Endothelial cell of umbilical vein (primary cell): ENCODE results near the gene GPBAR1. TPM values are rescaled to one million over a fixed set of nuclear protein-coding genes. Genes with fewer than 3 reads are reported as not detected.

ENCODE experiments used
- BruUV-seq: library from RNA; stranded (reverse); fragments of 400-500 nt; replicated peaks from 2 replicates; lab custom pipeline; 2021; lab: Mats Ljungman, UMichigan
- CTCF ChIA-PET: fragments of 300-600, 350-600 bp; sonication (Branson Sonifier 250); formaldehyde crosslinking; loops from one replicate; lab custom pipeline; 2021; ENCODE audit warnings: antibody characterized with exemption, inconsistent platforms; lab: Charles Lee
- POLR2A ChIA-PET: fragments of 300-600, 350-600 bp; sonication (Branson Sonifier 250); formaldehyde crosslinking; loops from one replicate; lab custom pipeline; 2021; ENCODE audit warnings: antibody characterized with exemption, inconsistent platforms; lab: Charles Lee
- DNase-seq: peaks from one replicate; pipeline ENCODE4 v3.0.0-alpha.2; 2011; ENCODE audit warnings: low read depth, low spot score
- FAIRE-seq: peaks from 2 replicates; lab custom pipeline; 2011; peaks lifted over from hg19 to GRCh38; lab: Jason Lieb, UNC
- H2AFZ ChIP-seq: 2 replicates; pipeline ENCODE4 v1.6.0; 2012; ENCODE audit warnings: low read depth, low read length, control low read depth, inconsistent platforms
- H3K27ac ChIP-seq: 2 replicates; pipeline ENCODE4 v1.5.1; 2011; ENCODE audit warnings: low read depth, mild to moderate bottlenecking, control low read depth, low read length, moderate library complexity; ENCODE audit not compliant: insufficient read depth
- H3K27me3 ChIP-seq, 2 experiments: 2 replicates each; pipeline versions ENCODE4 v1.6.0 to v1.6.1; 2011; ENCODE audit warnings: low read length in 2 of 2, mixed read lengths in 1 of 2; ENCODE audit not compliant: control insufficient read depth in 2 of 2, insufficient read depth in 2 of 2
- H3K36me3 ChIP-seq, 2 experiments: 2 replicates in 1 of 2; 3 replicates in 1 of 2; pipeline ENCODE4 v1.5.1; 2011; ENCODE audit warnings: low read length in 2 of 2, mild to moderate bottlenecking in 1 of 2, moderate library complexity in 1 of 2; ENCODE audit not compliant: control insufficient read depth in 2 of 2, insufficient read depth in 2 of 2; ENCODE audit errors: extremely low read depth in 1 of 2
- H3K4me1 ChIP-seq: 3 replicates; pipeline ENCODE4 v1.5.1; 2011; ENCODE audit warnings: mild to moderate bottlenecking, low read length; ENCODE audit not compliant: control insufficient read depth, insufficient read depth; ENCODE audit errors: extremely low read depth
- H3K4me2 ChIP-seq: 2 replicates; pipeline ENCODE4 v1.6.1; 2011; ENCODE audit warnings: low read length, control low read depth, mixed read lengths; ENCODE audit not compliant: insufficient read depth
- H3K4me3 ChIP-seq, 3 experiments: fragments of 200-600 bp in 1 of 3; sonication (generic), shearing (Covaris generic) in 1 of 3; replicated peaks in 1 of 3; 2 replicates each; pipeline ENCODE4 v1.5.1; 2011 to 2016; ENCODE audit warnings: control low read depth in 3 of 3, low read length in 3 of 3, mild to moderate bottlenecking in 2 of 3, inconsistent platforms in 1 of 3, low read depth in 1 of 3, moderate library complexity in 1 of 3; ENCODE audit not compliant: insufficient read depth in 1 of 3
- H3K79me2 ChIP-seq: 2 replicates; pipeline ENCODE4 v1.6.0; 2012; ENCODE audit warnings: low read length, inconsistent platforms; ENCODE audit not compliant: control insufficient read depth, insufficient read depth
- H3K9ac ChIP-seq: replicated peaks from 2 replicates; pipeline ENCODE3; 2011; ENCODE audit warnings: low read length, control low read depth; ENCODE audit not compliant: insufficient read depth; ENCODE audit errors: extremely low read depth
- H3K9me1 ChIP-seq: replicated peaks from 3 replicates; pipeline ENCODE4 v1.6.0; 2011; ENCODE audit warnings: mild to moderate bottlenecking, low read length; ENCODE audit not compliant: control insufficient read depth, insufficient read depth; ENCODE audit errors: extremely low read depth
- H3K9me3 ChIP-seq: replicated peaks from 2 replicates; pipeline ENCODE4 v1.5.1; 2012; ENCODE audit warnings: low read length, inconsistent platforms; ENCODE audit not compliant: control insufficient read depth, insufficient read depth
- H4K20me1 ChIP-seq: replicated peaks from 2 replicates; pipeline ENCODE3; 2011; ENCODE audit warnings: mild to moderate bottlenecking, low read length; ENCODE audit not compliant: control insufficient read depth, insufficient read depth; ENCODE audit errors: extremely low read depth
- CTCF ChIP-seq, 2 donors: IDR thresholded peaks; 1 replicate in 1 of 2; 2 replicates in 1 of 2; pipeline ENCODE4 v1.5.1; 2011; ENCODE audit warnings: low read length in 2 of 2, mild to moderate bottlenecking in 2 of 2, moderate library complexity in 2 of 2, control low read depth in 1 of 2, inconsistent platforms in 1 of 2, low read depth in 1 of 2; ENCODE audit not compliant: insufficient read depth in 1 of 2; ENCODE audit errors: extremely low read depth in 1 of 2
- EZH2 ChIP-seq: IDR thresholded peaks from 2 replicates; pipeline ENCODE4 v1.6.1; 2012; ENCODE audit warnings: borderline replicate concordance, low read depth, mild to moderate bottlenecking, moderate library complexity, low read length, inconsistent platforms; ENCODE audit not compliant: severe bottlenecking
- FOS ChIP-seq: IDR thresholded peaks from 2 replicates; pipeline ENCODE4 v1.6.1; 2011; ENCODE audit warnings: mild to moderate bottlenecking, low read length, moderate library complexity, borderline replicate concordance; ENCODE audit not compliant: insufficient read depth
- GATA2 ChIP-seq: IDR thresholded peaks from 2 replicates; pipeline ENCODE4 v1.7.0; 2011; ENCODE audit warnings: low read depth, mild to moderate bottlenecking, moderate library complexity, mixed read lengths, low read length; ENCODE audit not compliant: insufficient read length, insufficient read depth
- JUN ChIP-seq: IDR thresholded peaks from 2 replicates; pipeline ENCODE4 v1.6.1; 2011; ENCODE audit warnings: borderline replicate concordance, low read depth; ENCODE audit not compliant: insufficient read length, insufficient read depth
- MAX ChIP-seq: IDR thresholded peaks from 2 replicates; pipeline ENCODE4 v1.6.1; 2011; ENCODE audit not compliant: insufficient read depth, insufficient read length
- MYC ChIP-seq: IDR thresholded peaks from one replicate; pipeline ENCODE4 v1.6.1; 2011; ENCODE audit warnings: mild to moderate bottlenecking, low read depth, low read length
- POLR2A ChIP-seq: IDR thresholded peaks from 2 replicates; pipeline ENCODE4 v1.6.1; 2012; ENCODE audit warnings: low read depth, mild to moderate bottlenecking, control low read depth, low read length
- POLR2AphosphoS5 ChIP-seq: IDR thresholded peaks from 2 replicates; pipeline ENCODE4 v1.6.1; 2012; ENCODE audit warnings: low read depth, mild to moderate bottlenecking, control low read depth, low read length, moderate library complexity; ENCODE audit not compliant: insufficient read depth
- dilution Hi-C: fragments of 300-500 bp; cut with MboI; formaldehyde crosslinking; loops from one replicate; pipeline ENCODE4 v1.15.0; 2019; ENCODE audit warnings: low sequenced_read_pairs; ENCODE audit not compliant: extremely low pct_ligation_motif_present
- intact Hi-C: fragments of 100-400 bp; cut with micrococcal nuclease; formaldehyde crosslinking; loops from one replicate; pipeline ENCODE4 v1.10.0; 2022
- polyA plus RNA-seq, 4 experiments: library from polyadenylated mRNA; depleted of rRNA in 3 of 4; stranded (reverse) in 3 of 4; unstranded in 1 of 4; fragments of >200 nt; gene quantifications; 2 replicates each; pipeline versions ENCODE4 v1.2.1 to v1.2.3, GENCODE V29; 2011 to 2012; ENCODE audit warnings: missing spikeins in 1 of 4
- total RNA-seq: library from RNA; stranded (reverse); gene quantifications from 2 replicates; pipeline ENCODE4 v1.2.3, GENCODE V29; 2021

Gene GPBAR1
- total and polyA plus RNA-seq, 2 donors (not counting 3 experiments of a cell fraction or from before 2014, with no cell fraction given), result 0.14 to 0.75 TPM

GRCh38 chr2:218253232-218253625, 7.6 kb upstream of the GPBAR1 start:
- intact Hi-C loops (no loop called here), dilution Hi-C loops (no loop called here)
- H3K27me3 ChIP-seq, result no peaks in the 10 kb centered on the region
- no peak for FAIRE-seq
- no peaks in the 10 kb centered on the region for H3K79me2 ChIP-seq
- no peak overlapping the region for H3K9ac ChIP-seq
- no peak overlapping the region for H3K27ac ChIP-seq
- no peak for DNase-seq
- CTCF ChIA-PET, result interaction anchor here (1.1 to 1.4 kb wide), 3 partner anchors 12 to 213 kb away, joined by 3 to 5 read pairs (median 4); no protein-coding TSS in a partner anchor
- no peak overlapping the region for H2AFZ ChIP-seq
- peaks cover 3% of the 10 kb centered on the region for H3K4me1 ChIP-seq
- no TSS peak for BruUV-seq
- H3K9me3 ChIP-seq, result no peaks in the 10 kb centered on the region
- no peaks in the 10 kb centered on the region for H4K20me1 ChIP-seq
- H3K36me3 ChIP-seq, result peaks cover 50 to 57% of the 10 kb centered on the region in 2 experiments
- POLR2A ChIA-PET, result no interaction called here
- no peaks in the 10 kb centered on the region for H3K9me1 ChIP-seq
- no peak overlapping the region for H3K4me2 ChIP-seq
- H3K4me3 ChIP-seq, result no peak overlapping the region
- no peak for TF ChIP-seq EZH2
- TF ChIP-seq MYC, result no peak
- no peak for TF ChIP-seq POLR2A
- TF ChIP-seq POLR2AphosphoS5, result no peak
- no peak for TF ChIP-seq FOS
- TF ChIP-seq CTCF (IDR thresholded peaks at IDR 0.05; ENCODE audit: extremely low read depth in 1 of 2, insufficient read depth in 1 of 2, low read depth in 1 of 2, low read length in 2 of 2), result no peak
- no peak for TF ChIP-seq GATA2
- TF ChIP-seq JUN, result no peak
- TF ChIP-seq MAX, result no peak
